Mesenteric fat pad (tissue), 1 donor: ENCODE results near the gene MAP4K2. TPM values are rescaled to one million over a fixed set of nuclear protein-coding genes. Genes with fewer than 3 reads are reported as not detected.

ENCODE experiments used
- DNase-seq: peaks from one replicate; pipeline ENCODE4 v3.0.0-alpha.2; 2020; ENCODE audit warnings: low spot score
- total RNA-seq: library from RNA; stranded (reverse); fragmentation: NEBNext Ultra II Directional; extraction: Animal tissue kit (Norgen Biotek cat#: 25700); gene quantifications from one replicate; pipeline ENCODE4 v1.2.1, GENCODE V29; 2021
- donor health status: DM: yes; HTN: yes; CAD: no.

MAP4K2 gene
- total RNA-seq, 1 donor from 2014 or later: 18.2 TPM

GRCh38 chr11:64757549-64758329 lies 45.3 kb downstream of the MAP4K2 start:
- DNase-seq: peak; percentile 86

- peak; percentile 69 for DNase-seq
Measured at GRCh38 chr11:64755681-64756361, 47.2 kb downstream of the MAP4K2 start.

GRCh38 chr11:64754919-64755662 lies 47.9 kb downstream of the MAP4K2 start:
- DNase-seq: peak; percentile 86

- peak; percentile 43 for DNase-seq
Measured at GRCh38 chr11:64754124-64754918, 48.7 kb downstream of the MAP4K2 start.

GRCh38 chr11:64753380-64754123 lies 49.5 kb downstream of the MAP4K2 start:
- no peak for DNase-seq

GRCh38 chr11:64753019-64753379 lies 50.0 kb downstream of the MAP4K2 start:
- DNase-seq: no peak

GRCh38 chr11:64752175-64752970 lies 50.6 kb downstream of the MAP4K2 start:
- DNase-seq: no peak

- DNase-seq: no peak
Measured at GRCh38 chr11:64751580-64751979, 51.4 kb downstream of the MAP4K2 start.

GRCh38 chr11:64751136-64751535 lies 51.9 kb downstream of the MAP4K2 start:
- DNase-seq: no peak

- DNase-seq: no peak
Measured at GRCh38 chr11:64750361-64751054, 52.5 kb downstream of the MAP4K2 start.

GRCh38 chr11:64747961-64748665 lies 54.9 kb downstream of the MAP4K2 start:
- no peak for DNase-seq

GRCh38 chr11:64746486-64746885 lies 56.5 kb downstream of the MAP4K2 start:
- no peak for DNase-seq

GRCh38 chr11:64745521-64746328 lies 57.3 kb downstream of the MAP4K2 start:
- DNase-seq: peak; percentile 96

GRCh38 chr11:64745189-64745520 lies 57.9 kb downstream of the MAP4K2 start:
- DNase-seq: peak; percentile 93

- no peak for DNase-seq
Measured at GRCh38 chr11:64744544-64745188, 58.3 kb downstream of the MAP4K2 start.

- peak; percentile 95 for DNase-seq
Measured at GRCh38 chr11:64743591-64744543, 59.1 kb downstream of the MAP4K2 start, which contains the start of gene RASGRP2. Gene RASGRP2, minus strand, starts transcription at chr11:64744142. Its CDS starts 1,276 bp downstream, at chr11:64742866.
